ENCODE measurements around the gene FBXL13.
"Not testable (repeated sequence)": the region's sequence is repeated elsewhere in the genome, so short reads cannot be mapped to it uniquely, and the experiment has no call there.

Gene FBXL13

DNA sequence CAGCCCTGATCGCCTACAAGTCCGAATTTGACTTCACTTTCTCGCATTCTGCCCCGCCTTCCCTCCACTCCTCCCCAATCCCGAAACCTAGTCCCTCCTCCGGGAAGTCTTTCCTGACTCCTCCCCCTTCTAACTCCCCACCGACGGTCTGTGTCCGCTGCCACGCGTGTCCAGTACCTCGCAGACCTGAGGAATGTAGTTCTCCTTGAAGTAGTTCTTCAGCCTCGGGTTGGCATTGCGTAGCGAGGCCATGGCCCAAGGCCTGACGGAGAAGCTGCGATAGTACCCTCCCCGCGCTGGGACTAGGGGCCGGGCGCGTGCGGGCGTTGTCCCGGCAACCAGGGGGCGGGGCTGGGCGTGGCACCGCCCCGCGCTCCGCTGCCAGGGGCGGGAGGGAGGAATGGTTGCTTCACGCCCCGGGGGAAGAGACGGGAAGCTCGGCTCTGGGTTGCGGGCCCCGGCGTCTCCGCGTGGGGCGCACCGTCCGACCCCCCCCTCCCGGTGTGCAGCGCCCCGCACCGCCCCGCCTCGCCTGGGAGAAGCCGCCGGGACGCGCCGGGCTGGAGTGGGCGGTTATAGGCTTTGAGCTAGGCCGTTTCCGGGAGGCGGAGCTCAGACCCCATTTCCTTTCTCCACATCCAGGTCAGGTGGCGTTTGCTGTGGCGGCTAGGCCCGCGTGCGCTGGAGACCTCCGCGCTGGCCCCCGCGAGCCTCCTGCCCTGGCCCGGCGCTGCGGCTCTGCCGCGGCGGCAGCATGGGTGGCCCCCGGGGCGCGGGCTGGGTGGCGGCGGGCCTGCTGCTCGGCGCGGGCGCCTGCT, at the start of gene FBXL13, which contains the start of gene ARMC10:
Gene FBXL13, minus strand, starts transcription at position 278 of the 818 bp plus-strand sequence.
Gene ARMC10, plus strand, starts transcription at position 622 of the 818 bp plus-strand sequence. Its CDS starts 133 bp downstream, at position 755.
- DNase-seq (ENCODE audit: low read depth in 2 of 2), result peak; percentile 84 to 86

DNA sequence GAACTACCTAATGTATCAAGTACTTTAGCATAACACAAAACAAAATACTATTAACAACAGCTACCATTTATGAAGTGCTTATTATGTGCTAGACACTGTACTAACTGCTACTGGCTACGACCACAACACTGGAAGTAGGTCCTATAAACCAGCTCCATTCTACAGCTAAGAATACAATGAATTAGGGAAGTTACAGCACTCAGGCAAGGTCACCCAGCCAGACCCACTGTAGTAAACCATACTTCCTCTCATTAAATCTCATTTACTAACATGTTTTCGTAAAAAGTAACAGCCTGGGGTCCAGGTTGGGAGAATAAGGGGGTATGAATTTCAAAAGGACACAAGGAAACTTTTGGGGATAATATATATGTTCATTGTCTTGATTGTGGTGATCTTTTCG, 48.9 kb upstream of the FBXL13 start:
- no peak for DNase-seq (ENCODE audit: low read depth in 2 of 2)

DNA sequence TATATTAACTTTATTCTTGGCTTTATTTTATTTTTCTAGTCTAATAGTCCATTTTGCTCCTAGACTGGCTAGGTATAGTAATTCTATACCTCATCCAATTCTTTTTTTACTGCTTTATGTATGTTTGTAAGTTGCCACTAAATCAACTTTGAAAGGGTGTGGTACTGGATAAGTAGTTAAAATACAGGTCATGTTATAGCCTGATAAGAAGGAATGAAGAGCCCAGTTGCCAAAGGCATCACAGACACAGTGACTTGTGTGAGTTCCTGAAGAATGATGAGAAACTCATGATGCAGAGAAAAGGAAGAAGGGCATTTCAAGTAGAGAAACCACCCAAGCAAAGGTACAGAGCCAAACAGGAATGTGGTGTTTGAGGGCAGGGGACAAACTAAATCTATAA, 47.0 kb upstream of the FBXL13 start:
- DNase-seq (ENCODE audit: low read depth in 2 of 2), result no peak

DNA sequence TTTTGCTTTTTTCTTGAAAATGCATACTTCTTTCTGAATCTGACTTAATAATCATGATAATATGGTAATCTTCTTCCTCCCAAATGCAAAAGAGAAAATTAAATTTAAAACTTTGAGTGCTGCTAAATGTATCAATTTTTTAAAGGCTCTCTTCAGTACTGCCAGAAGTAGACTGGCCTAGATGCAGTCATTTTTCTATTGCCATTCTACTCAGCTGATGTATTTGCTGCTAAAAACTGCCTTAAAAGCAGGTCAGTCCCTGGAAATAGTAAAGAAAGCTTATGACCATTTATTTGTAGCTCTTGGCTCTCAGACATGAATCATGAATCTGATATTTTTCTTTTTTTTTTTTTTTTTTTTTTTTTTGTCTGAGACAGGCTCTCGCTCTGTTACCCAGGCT, 45.8 kb upstream of the FBXL13 start:
- no peak for DNase-seq (ENCODE audit: low read depth in 2 of 2)

DNA sequence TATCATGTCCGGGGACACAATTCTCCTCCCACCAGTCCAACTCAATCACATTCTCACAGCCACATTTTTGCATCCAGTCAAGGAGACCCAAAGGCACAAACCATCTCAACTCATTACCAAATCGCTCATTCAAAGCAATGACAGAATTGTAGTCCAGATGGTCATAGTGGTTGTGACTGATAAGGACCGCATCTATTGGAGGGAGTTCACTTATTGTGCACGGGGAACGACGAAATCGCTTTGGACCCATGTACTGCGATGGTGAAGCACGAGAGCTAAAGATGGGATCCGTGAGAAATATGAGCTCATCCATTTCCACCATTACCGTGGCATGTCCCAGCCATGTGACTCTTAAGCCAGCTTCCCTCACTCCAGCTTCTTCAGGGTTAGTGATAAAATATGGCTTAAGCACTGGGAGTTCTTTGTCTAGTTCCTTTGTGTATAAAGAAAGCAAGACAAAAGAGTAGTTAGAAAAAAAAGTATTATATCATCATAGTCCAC, 45.2 kb upstream of the FBXL13 start:
- no peak for DNase-seq (ENCODE audit: low read depth in 2 of 2)

DNA sequence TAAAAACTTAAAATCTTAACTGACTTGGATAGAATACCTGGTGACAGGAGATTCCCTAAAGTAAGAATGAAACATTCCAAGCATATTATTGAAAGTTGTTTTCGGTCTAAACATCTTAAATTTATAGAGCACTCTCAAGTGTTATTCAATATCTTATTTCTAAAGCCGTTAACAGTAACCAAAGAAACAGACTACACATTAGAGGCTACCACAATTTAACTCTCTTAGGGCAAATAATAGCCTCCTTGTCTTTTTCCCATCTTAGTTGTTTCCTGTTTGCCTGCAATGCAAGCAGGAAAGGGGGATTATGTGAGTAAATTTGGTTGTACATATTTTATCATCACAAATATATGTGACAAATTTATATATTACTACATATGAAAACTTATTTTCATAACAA, 42.9 kb upstream of the FBXL13 start:
- no peak for DNase-seq (ENCODE audit: low read depth in 2 of 2)

DNA sequence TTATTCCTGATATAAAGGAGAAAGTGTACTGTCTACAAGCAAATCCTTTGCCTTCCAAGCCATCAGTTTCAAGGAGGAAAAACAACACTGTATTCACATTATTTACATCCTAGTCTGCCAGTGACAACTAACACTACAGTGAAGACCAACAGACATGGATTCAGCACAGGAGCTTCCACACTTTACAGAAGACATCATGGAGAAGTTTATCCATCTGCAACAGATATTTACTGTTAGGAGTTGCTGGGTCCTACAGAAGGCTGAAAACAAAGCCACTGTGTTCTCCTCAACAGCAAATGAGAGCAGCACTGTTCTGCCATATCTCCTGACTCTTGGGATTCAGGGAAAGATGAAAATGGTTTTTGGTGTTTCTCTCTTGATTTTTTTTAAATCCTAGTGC, 42.4 kb upstream of the FBXL13 start:
- DNase-seq (ENCODE audit: low read depth in 2 of 2), result no peak

DNA sequence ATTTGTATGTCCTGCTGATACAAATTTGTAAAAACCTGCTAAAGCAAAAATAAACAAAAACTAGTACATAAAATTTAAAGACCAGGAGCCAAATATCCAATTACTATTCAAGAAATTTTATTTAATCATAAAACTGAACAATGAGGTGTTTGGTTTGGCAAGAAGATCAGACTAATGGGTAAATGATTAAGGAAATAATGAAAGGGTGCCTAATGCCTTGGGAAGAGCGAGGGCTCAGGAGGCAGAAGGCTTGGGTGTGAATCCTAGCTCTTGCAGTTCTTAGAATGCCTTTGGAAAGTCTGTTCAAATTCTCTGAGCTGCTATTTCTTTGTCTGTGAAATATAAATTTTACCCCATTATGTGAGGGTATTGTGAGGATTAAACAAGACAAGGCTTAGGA, 41.9 kb upstream of the FBXL13 start:
- DNase-seq (ENCODE audit: low read depth in 2 of 2), result no peak

DNA sequence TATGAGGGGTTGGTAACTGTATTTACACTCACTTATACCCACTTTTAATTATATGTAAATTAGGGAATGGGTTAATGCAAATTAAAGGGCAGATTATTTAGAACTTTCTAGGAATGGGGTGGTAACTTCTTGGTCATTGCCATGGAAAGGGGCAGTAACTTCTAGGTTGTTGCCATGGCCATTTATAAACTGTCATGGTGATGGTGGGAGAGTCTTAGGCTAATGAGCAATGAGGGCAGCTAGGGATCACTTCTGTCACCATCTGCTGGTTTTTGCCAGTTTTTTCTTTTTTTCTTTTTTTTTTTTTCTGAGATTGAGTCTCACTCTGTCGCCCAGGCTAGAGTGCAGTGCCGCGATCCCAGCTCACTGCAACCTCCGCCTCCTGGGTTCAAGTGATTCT, 41.2 kb upstream of the FBXL13 start:
- no peak for DNase-seq (ENCODE audit: low read depth in 2 of 2)

DNA sequence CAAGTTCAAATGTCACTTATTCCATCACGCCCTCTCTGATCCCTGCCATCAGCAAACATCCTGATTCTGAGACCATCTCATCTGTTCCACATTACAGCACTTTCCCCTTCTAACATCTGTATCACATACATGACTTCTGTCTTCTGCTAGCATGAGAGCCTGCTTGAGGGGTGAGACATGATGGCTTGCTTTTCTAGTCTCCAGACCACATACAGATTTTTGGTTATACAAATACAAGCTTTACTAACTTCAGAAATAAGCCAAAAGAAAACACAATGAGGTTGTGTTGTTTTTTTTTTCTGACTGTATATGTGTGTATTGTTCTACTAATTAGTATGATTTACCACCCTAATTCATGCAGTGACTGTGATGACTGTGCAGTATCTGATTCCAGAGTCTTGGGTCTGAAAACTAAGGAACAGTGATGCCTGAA, 40.0 kb upstream of the FBXL13 start:
- DNase-seq (ENCODE audit: low read depth in 2 of 2), result no peak

DNA sequence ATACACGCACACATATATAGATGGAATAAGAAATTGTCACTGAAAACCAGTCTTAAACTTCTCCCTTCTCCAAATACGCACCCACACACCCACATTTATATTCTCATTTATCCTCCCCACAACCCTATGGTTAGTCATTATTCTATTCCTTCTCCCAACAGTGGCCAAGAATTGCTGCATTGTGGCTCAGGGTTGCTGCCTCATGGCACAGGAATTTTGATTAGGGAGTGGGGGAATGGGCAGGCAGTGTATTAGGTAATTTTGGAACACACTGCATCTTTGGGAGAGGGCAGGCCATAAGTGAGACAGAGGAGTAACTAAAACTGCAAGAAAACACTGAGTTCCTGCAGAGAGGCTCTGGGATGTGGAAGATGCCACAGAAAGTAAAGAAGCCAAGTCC, 38.6 kb upstream of the FBXL13 start:
- DNase-seq (ENCODE audit: low read depth in 2 of 2), result no peak

DNA sequence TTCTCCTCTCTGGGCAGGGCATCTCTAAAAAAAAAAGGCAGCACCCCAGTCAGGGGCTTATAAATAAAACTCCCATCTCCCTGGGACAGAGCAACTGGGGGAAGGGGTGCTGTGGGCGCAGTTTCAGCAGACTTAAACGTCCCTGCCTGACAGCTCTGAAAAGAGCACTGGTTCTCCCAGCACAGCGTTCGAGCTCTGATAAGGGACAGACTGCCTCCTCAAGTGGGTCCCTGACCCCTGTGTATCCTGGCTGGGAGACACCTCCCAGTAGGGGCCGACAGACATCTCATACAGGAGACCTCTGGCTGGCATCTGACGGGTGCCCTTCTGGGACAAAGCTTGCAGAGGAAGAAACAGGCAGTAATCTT, 32.1 kb upstream of the FBXL13 start:
- not testable (repeated sequence) for DNase-seq (ENCODE audit: low read depth in 2 of 2)

DNA sequence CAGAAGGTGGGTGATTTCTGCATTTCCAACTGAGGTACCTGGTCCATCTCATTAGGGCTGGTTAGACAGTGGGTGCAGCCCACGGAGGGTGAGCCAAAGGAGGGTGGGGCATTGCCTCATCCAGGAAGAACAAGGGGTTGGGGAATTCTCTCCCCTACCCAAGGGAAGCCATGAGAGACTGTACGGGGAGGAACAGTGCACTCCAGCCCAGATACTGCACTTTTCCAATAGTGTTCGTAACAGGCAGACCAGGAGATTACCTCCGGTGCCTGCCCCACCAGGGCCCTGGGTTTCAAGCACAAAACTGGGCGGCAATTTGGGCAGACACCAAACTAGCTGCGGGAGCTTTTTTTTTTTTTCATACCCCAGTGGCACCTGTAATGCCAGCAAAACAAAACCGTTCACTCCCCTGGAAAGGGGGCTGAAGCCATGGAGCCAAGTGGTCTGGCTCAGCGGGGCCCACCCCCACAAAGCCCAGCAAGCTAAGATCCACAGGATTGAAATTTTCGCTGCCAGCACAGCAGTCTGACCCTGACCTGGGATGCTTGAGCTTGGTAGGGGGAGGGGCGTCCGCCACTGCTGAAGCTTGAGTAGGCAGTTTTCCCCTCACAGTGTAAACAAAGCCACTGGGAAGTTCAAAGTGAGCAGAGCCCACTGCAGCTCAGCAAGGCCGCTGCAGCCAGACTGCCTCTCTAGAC, 31.6 kb upstream of the FBXL13 start:
- DNase-seq (ENCODE audit: low read depth in 2 of 2), result no peak

DNA sequence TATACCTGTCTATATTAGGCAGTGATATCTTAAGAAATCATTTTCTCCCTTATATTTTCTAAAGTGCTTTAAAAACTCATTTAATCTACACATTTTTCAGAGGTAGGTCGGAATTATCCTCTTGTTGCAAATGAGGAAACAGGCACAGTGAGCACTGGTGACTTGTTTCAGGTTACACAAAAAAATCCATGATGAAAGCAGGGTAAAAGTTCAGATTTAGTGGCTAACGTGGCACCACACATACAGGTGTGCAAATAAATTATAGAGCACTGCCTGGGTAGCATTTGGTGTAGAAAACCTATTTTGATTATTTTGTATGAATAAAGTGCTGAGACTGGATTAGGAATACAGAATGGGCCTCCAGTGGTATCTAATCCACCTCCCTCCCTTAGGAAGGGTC, 26.9 kb upstream of the FBXL13 start:
- DNase-seq (ENCODE audit: low read depth in 2 of 2), result no peak

DNA sequence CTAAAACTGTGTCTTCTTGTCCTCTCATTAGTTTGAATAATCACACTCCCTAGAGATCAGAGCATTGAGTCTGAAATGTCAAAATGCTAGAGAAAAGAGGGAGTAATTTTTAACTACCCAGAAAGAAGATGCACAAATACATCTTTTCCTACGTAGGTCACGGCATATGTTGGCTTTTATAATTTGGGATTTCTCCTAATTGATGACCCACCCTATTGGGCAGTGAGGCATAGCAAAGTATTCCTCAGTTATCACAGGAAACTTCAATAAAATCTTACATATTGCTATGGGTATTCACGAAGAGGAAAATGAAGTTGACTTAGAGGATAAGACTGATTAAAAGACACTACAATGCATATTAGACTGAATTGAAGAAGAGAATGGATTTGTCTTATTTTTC, 25.8 kb upstream of the FBXL13 start:
- no peak for DNase-seq (ENCODE audit: low read depth in 2 of 2)

DNA sequence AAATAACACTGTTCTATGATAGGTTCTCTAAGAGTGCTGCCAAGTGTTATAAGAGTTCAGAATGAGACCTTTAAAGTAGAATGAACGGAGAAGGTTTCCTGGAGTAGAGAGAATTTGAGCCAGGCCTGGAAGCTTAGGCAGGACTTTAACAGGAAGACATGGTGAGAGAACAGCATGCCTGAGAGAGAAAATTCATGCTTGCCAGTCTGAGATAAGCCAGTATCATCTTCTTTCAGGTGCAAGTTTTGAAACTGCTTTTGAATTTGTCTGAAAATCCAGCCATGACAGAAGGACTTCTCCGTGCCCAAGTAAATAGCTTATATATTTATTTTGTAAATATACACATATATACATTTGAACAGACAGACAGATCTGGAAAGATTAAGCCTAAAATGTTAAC, 22.4 kb upstream of the FBXL13 start:
- DNase-seq (ENCODE audit: low read depth in 2 of 2), result no peak

DNA sequence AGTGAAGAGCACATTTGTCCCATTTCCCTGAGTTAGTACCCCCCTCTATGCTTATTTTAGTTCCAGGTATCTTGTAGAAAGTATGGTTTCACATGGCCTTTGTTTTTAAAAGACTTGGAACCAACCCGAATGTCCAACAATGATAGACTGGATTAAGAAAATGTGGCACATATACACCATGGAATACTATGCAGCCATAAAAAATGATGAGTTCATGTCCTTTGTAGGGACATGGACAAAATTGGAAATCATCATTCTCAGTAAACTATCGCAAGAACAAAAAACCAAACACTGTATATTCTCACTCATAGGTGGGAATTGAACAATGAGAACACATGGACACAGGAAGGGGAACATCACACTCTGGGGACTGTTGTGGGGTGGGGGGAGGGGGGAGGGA, 21.0 kb upstream of the FBXL13 start:
- DNase-seq (ENCODE audit: low read depth in 2 of 2), result not testable (repeated sequence)

DNA sequence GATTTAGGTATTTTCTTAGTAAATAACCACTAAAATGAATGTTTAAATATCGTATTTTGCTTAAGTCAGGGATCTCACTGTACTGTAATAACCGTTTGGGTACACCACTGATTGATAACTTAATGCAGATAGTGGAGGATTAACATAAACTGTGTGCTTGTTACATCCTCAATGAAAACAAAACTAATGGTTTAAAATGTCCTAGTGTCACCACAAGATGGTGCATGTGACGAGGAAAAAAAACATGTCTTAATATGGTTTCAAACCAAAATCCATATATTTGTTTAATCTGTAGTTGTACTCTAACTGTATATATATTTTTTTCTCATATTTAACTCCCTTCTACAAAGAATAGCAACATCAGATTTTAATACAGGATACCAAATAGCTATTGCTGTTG, 19.5 kb upstream of the FBXL13 start:
- DNase-seq (ENCODE audit: low read depth in 2 of 2), result no peak

DNA sequence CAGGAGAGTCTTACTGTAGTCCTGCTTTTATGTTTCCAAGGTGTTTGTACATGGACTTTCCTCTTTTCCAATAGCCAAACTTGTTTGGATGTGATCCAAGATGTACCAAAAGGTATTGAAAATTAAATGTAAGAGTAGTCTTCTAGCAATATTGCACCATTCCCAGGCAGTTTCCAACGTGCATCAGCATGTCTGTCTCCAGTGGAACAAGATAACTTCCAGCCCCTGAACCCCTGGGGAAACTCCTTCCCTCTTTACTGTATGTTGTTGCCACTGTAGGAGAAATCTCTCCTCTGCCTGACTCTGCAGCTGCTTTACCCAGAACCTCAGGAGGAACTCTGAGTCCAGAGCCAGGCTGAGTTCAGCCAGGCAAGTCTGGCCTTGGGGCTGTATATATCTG, 18.8 kb upstream of the FBXL13 start:
- DNase-seq (ENCODE audit: low read depth in 2 of 2), result no peak

DNA sequence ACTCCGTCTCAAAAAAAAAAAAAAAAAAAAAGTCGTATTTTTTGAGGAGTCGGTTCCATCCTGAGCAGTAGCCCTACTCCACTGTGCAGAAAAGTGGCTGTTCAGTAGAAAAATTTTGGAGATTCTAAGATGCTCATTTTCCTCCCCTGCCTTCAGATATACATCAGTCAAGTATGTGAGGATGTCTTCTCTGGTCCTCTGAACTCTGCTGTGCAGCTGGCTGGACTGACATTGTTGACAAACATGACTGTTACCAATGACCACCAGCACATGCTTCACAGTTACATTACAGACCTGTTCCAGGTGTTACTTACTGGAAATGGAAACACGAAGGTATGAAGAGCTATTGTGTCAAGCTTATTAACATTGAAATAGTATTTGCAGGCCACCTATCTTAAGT, 17.7 kb upstream of the FBXL13 start:
- not testable (repeated sequence) for DNase-seq (ENCODE audit: low read depth in 2 of 2)

DNA sequence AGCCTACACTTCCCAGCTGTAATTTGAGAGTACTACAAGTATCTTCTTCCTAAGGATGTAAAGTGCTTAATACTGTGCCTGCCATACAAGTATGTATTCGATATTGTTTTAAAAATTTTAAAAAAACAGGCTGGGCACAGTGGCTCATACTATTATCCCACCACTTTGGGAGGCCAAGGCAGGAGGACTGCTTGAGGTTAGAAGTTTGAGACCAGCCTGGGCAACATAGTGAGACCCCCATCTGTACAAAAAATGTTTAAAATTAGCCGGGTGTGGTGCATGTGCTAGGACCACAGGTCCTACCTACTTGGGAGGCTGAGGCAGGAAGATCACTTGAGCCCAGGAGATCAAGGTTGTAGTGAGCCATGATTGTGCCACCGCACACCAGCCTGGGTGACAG, 8.6 kb upstream of the FBXL13 start:
- no peak for DNase-seq (ENCODE audit: low read depth in 2 of 2)

DNA sequence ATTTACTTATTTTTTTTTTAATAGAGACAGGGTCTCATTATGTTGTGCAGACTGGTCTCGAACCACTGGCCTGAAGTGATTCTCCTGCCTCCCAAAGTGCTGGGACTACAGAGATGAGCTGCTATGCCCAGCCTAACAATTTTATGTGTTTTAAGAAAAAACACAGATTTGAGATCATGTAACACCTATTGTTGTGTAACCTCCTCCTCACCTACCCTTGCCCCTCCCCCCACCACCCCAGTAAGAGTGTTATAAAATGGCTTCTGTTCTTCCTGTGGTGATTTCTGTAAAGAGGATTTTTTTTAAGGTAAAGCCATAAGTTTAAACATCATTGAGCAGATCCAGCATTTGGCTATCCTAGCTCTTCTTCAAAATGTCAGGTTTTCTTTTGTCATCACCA, 7.9 kb upstream of the FBXL13 start:
- no peak for DNase-seq (ENCODE audit: low read depth in 2 of 2)

DNA sequence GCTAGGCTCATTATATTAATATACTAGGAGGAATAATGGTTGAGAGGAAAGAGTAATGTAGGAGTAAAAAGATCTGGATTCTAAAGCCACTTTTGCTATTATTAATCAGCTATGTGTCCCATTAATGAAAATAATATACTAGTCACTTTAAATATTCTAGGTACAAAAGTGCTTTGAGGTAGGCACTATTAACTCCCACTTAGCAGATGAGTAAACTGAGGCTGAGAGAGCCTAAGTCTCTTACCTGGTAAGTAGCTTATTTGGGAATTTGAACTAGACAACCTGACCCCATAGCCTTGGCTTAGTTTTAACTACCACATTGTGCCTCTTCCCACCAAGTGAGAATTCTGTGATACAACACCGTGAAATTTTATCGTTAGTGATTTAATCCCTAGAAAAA, 6.3 kb upstream of the FBXL13 start:
- no peak for DNase-seq (ENCODE audit: low read depth in 2 of 2)
